NB4 (cell line): ENCODE measurements around the gene AKR1B1.
A peak's percentile ranks its signal among the peaks of the same experiment; 100 is the strongest.

ENCODE experiments used
- DNase-seq: peaks from one replicate; pipeline ENCODE4 v3.0.0; 2010; ENCODE audit warnings: low read depth
- H3K4me3 ChIP-seq: one replicate; pipeline ENCODE4 v1.5.1; 2011; ENCODE audit warnings: mild to moderate bottlenecking, low read depth, low read length, moderate library complexity
- CTCF ChIP-seq: IDR thresholded peaks from one replicate; pipeline ENCODE4 v1.5.1; 2012; ENCODE audit warnings: low read depth, low read length
- MYC ChIP-seq: IDR thresholded peaks from 2 replicates; pipeline ENCODE4 v1.6.1; 2011; ENCODE audit warnings: low read depth, low read length
- POLR2A ChIP-seq: IDR thresholded peaks from 2 replicates; pipeline ENCODE4 v1.6.1; 2011; ENCODE audit warnings: mild to moderate bottlenecking; ENCODE audit not compliant: insufficient read length; ENCODE audit errors: extremely low read depth
- TF ChIP-seq, protein P1 (sequence below): IDR thresholded peaks from 2 replicates; pipeline ENCODE4 v1.6.1; 2011; ENCODE audit warnings: low read depth, low read length

Gene AKR1B1

DNA sequence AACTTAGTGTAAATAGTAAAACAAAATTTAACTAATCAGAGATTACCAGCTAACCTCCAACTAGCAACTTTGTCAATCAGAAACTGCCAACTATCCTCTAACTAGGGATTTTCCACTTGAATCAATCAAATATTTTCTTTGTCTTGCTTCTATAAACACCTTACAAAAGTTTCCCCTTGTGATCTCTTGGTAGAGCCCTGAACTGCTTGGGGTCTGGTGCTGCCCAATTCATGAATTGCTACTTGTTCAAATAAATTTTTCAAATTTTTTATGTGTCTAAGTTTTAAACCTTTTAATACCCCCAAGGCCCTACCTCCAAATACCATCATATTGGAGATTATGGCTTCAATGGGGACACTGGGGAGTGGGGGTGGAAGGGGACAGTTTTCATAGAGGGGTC is 24.0 kb upstream of the AKR1B1 start:
- no peak for DNase-seq
- no peak overlapping the region for H3K4me3 ChIP-seq
- TF ChIP-seq, protein P1, sequence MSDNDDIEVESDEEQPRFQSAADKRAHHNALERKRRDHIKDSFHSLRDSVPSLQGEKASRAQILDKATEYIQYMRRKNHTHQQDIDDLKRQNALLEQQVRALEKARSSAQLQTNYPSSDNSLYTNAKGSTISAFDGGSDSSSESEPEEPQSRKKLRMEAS, result no peak
- TF ChIP-seq POLR2A (no peak), MYC (no peak), CTCF (no peak)

DNA sequence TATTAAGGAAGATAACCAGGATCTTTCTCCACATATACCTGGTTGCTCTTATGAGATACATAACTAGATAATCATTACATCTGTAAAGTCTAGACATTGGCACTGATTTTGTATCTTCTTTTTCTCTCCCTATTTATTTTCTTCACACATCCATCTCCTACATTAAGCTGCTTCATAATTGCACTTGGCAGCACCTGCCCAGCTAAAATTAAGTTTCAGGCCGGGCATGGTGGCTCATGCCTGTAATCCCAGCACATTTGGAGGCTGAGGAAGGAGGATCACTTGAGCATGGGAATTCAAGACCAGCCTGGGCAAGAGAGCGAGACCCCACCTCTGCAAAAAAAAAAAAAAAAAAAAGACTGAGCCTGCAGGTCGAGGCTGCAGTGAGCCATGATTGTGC is 22.3 kb upstream of the AKR1B1 start:
- H3K4me3 ChIP-seq, result no peak overlapping the region
- DNase-seq, result no peak
- TF ChIP-seq POLR2A (no peak), MYC (no peak)

DNA sequence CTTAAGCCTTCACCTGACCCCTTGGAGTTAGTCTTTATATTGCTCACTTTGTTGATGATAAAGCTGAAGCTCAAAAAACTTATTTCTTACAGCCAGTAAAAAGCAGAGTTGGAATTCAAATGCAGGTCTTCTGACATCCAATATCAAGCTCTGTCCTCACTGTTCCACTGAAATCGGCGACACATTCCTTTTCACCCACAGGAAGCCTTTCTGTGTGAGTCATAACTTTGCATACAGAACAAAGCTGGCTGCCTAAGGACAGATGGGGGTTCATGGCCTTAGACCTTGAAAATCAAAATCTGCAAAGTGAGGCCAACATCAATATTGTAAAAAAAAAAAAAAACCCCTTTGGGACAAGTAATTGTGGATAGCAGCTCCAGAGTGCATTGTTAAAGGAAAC is 21.8 kb upstream of the AKR1B1 start:
- TF ChIP-seq POLR2A (no peak), CTCF (no peak)
- H3K4me3 ChIP-seq, result no peak overlapping the region
- peak; percentile 39 for DNase-seq

DNA sequence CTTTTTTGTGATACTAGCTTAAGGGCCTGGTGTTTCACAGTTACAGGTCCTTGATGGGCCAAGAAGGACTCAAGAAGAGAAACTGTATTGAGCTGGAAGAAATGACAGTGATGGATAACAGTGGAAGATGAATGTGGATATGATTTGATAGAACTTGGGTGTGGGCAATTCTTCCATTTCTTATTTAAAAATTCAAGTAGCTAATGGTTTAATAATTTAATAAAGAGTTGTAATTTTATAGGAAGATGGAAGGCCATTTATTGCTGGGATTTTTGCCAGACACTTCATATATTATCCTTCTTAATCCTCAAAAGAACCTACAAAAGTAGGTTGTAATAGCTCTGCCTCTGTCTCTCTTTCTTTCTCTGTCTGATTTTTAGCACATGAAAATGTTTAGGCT is 21.3 kb upstream of the AKR1B1 start:
- no peak for TF ChIP-seq MYC
- TF ChIP-seq CTCF, result no peak
- TF ChIP-seq, protein P1, result no peak
- no peak for TF ChIP-seq POLR2A
- no peak for DNase-seq
- H3K4me3 ChIP-seq, result no peak overlapping the region

- TF ChIP-seq, protein P1, result no peak
- TF ChIP-seq POLR2A, result no peak
- H3K4me3 ChIP-seq, result no peak overlapping the region
- DNase-seq, result no peak
Measured at GRCh38 chr7:134478707-134479106, 19.8 kb upstream of the AKR1B1 start.

- TF ChIP-seq CTCF (no peak), MYC (no peak), POLR2A (no peak)
- TF ChIP-seq, protein P1, result no peak
- DNase-seq, result no peak
- H3K4me3 ChIP-seq, result no peak overlapping the region
Measured at GRCh38 chr7:134477954-134478353, 19.1 kb upstream of the AKR1B1 start.

- DNase-seq, result no peak
Measured at GRCh38 chr7:134476044-134476443, 17.1 kb upstream of the AKR1B1 start.

More at GRCh38 chr7:134476044-134476443, 17.1 kb upstream of the AKR1B1 start:
- H3K4me3 ChIP-seq, result no peak overlapping the region
- no peak for TF ChIP-seq CTCF
- no peak for TF ChIP-seq POLR2A
- TF ChIP-seq MYC, result no peak
- TF ChIP-seq, protein P1, result no peak
